K562 (cell line): ENCODE measurements around the gene NUAK1. TPM values are rescaled to one million over a fixed set of nuclear protein-coding genes. Genes with fewer than 3 reads are reported as not detected.

Source experiments
- E2F8 ChIP-seq: fragments of 450-650 bp; IDR thresholded peaks from 2 replicates; pipeline ENCODE4 v1.7.1; 2018; ENCODE audit warnings: mild to moderate bottlenecking, low read depth; ENCODE audit not compliant: partially characterized antibody
- EP300 ChIP-seq: IDR thresholded peaks from 2 replicates; pipeline ENCODE4 v1.6.1; 2012; ENCODE audit warnings: low read length, improper control_type of control experiment
- ETS1 ChIP-seq: conservative IDR thresholded peaks from 2 replicates; pipeline ENCODE4 v1.6.1; 2011; ENCODE audit warnings: low read depth, mild to moderate bottlenecking, low read length; ENCODE audit not compliant: control insufficient read depth
- NFE2 ChIP-seq: IDR thresholded peaks from 2 replicates; pipeline ENCODE4 v1.6.1; 2014; ENCODE audit warnings: antibody characterized with exemption, low read depth
- SIN3A ChIP-seq, 2 experiments: fragments of 150-350 bp in 1 of 2; IDR thresholded peaks; 2 replicates each; pipeline ENCODE4 v1.6.1; 2011 to 2016; ENCODE audit warnings: borderline replicate concordance in 2 of 2, low read depth in 2 of 2, low read length in 2 of 2, mild to moderate bottlenecking in 2 of 2, moderate library complexity in 2 of 2; ENCODE audit not compliant: control insufficient read depth in 1 of 2
- SUPT5H ChIP-seq: fragments of 450-650 bp; IDR thresholded peaks from 2 replicates; pipeline ENCODE4 v1.6.1; 2016
- ZNF232 ChIP-seq: sonication (generic); formaldehyde crosslinking; IDR thresholded peaks from 2 replicates; pipeline ENCODE4 v1.8.0; 2022; ENCODE audit warnings: mild to moderate bottlenecking, missing genetic modification reagents
- polyA plus RNA-seq, 8 experiments: library from polyadenylated mRNA; depleted of rRNA in 4 of 8; stranded (reverse) in 5 of 8; unstranded in 3 of 8; fragments of >200 nt; fragmentation: Nextera tagmentation in 2 of 8; fragmentation: Illumina TruSeq in 1 of 8; extraction: Ambion mirVana in 2 of 8; extraction: Trizol in 1 of 8; gene quantifications; 2 replicates each; pipeline versions ENCODE4 v1.2.1 to v1.2.3, GENCODE V29; 2011 to 2014; ENCODE audit warnings: inconsistent platforms in 1 of 8, missing spikeins in 1 of 8
- total RNA-seq, 7 experiments: library from RNA; depleted of rRNA in 6 of 7; stranded (reverse); fragments of >200 nt in 6 of 7; fragmentation: Illumina TruSeq in 2 of 7; extraction: Trizol in 2 of 7; gene quantifications; 2 replicates each; pipeline versions ENCODE4 v1.2.1 to v1.2.3, GENCODE V29; 2011 to 2021; ENCODE audit warnings: low replicate concordance in 1 of 7

Gene NUAK1
- total and polyA plus RNA-seq, 9 of the 15 experiments (the other 6 are each of a cell fraction or from before 2014, with no cell fraction given), result 0.02 TPM; not detected in 8

- TF ChIP-seq SIN3A (IDR thresholded peaks at IDR 0.05; ENCODE audit: borderline replicate concordance in 2 of 2, control insufficient read depth in 1 of 2, low read depth in 2 of 2, low read length in 2 of 2) (no peak), EP300 (no peak), E2F8 (no peak), ZNF232 (CRISPR knock-in tag) (no peak), ETS1 (no peak), NFE2 (peak; percentile 23; the same call in 1 of the 2 replicates), SUPT5H (no peak)
- TF ChIP-seq, all 486 proteins: peak for 3
Measured at GRCh38 chr12:106171117-106171750, 32.5 kb upstream of the NUAK1 start (continued).
